H4 (cell line): Measurements from ENCODE around the gene EPAS1. TPM values are rescaled to one million over a fixed set of nuclear protein-coding genes. Genes with fewer than 3 reads are reported as not detected.

Experiments
- DNase-seq: peaks from one replicate; pipeline ENCODE4 v3.0.0-alpha.2; 2015; ENCODE audit warnings: low spot score
- total RNA-seq: library from RNA; depleted of rRNA; stranded (reverse); fragments of >200 nt; shearing (Covaris generic); gene quantifications from 2 replicates; pipeline ENCODE4 v1.2.3, GENCODE V29; 2014

EPAS1 gene
- total RNA-seq, 1 experiment from 2014 or later, result 31.6 TPM

DNA sequence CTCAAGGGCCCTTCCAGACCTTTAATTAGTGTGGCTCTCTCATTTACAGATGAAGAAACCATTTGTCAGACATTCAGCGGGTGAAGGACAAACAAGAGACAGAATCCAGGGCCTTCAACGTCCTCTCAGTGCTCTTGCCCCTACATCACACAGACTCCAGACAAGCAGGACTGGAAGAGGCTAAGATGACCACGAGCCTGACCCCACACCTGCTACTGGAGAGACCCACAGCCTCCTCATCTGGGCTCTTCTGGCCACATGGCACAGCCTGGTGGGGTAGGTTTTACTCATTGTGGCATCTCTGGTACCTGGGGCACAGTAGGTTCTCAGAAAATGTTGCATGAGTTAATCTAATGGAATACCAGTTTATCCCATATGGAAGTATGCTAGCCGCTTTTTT is 112.5 kb downstream of the EPAS1 start:
- no peak for DNase-seq

DNA sequence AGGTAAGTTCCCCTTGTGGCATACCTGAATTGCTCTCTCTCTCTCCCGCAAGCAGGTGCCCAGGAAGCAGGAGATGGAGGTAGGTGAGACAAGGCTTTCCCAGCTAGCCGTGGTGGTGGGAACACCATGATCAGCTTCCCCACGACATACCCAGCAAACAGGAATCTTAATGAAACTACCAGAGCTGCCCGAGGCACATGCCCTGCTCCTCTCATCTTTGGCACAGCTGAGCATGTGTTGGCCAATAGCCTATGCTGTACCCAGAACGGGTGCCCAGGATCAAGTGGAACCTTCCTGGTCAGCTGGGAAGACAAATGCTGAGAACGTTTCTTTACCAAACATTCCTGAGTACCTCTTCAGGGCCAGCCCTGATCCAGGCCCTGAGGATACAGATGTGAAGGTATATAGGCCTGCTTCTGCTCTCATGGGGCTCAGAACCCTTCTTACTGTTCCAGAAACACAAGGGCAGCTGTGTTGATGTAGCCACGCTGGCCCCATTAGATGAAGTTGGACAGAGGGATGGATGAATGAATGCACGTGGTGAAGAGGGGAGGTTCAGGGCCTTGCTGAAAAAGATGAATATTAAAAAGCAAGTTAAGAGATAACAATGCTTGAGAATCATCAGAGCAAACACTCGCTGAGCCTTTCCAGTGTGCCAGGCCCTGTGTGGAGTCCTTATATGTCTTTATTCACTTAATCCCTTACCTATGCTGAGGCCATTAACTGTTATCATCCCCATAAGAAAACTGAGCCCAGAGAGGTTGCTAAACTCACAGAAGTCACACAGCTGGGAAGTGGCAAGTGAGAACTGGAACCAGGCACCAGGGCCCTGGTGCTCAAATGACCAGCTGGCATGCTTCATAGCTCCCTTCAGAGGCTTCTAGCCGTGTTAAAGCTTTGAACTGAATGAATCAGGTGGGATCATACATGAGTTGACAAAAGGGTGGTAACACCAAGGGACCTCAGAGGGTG is 113.4 kb downstream of the EPAS1 start:
- no peak for DNase-seq

- DNase-seq, result no peak
Measured at GRCh38 chr2:46411245-46411641, 114.0 kb downstream of the EPAS1 start.

GRCh38 chr2:46411985-46412384 is 114.8 kb downstream of the EPAS1 start:
- no peak for DNase-seq

DNA sequence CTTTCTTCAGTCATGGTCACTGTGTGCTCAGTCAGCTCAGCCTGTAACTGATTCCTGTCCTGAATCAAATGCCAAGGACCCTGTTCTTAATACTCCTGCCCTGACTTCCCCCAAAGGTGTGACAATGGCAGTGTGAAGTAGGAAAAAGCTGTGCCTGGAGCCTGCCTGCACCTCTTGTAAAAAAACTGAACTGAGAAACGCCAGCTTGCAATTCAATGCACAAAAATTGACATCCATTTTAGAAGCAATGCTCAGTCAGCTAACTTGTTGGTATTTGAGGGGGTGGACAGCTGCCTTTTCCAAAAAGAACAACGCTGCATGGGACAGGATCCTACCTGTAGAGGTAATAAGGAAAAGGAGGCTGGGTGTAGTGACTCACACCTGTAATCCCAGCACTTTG is 115.9 kb downstream of the EPAS1 start:
- no peak for DNase-seq

GRCh38 chr2:46413631-46414030 is 116.4 kb downstream of the EPAS1 start:
- no peak for DNase-seq

- DNase-seq, result no peak
Measured at GRCh38 chr2:46414701-46415100, 117.5 kb downstream of the EPAS1 start.

DNA sequence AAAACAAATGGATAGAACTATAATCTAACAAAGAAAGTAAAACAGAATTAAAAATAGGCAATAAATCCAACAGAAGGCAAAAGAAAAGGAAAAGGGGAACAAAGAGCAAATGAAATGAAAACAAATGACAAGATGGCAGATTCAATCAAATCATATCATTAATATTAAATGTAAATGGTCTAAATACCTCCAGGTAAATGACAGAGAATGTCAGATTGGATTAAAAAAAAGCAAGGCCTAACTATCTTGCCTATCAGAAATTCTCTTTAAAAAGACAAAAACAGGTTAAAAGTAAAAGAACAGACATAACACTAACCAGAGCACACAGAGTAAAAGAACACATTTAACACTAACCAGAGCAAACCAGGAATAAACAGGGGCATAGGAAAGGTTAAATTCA is 119.1 kb downstream of the EPAS1 start:
- no peak for DNase-seq

GRCh38 chr2:46416739-46417403 is 119.7 kb downstream of the EPAS1 start:
- DNase-seq, result no peak

GRCh38 chr2:46420945-46421344 is 123.7 kb downstream of the EPAS1 start:
- DNase-seq, result no peak

GRCh38 chr2:46421361-46421760 is 124.2 kb downstream of the EPAS1 start:
- DNase-seq, result no peak

GRCh38 chr2:46422717-46423394 is 125.6 kb downstream of the EPAS1 start:
- no peak for DNase-seq

- DNase-seq, result no peak
Measured at GRCh38 chr2:46424937-46425336, 127.7 kb downstream of the EPAS1 start.

DNA sequence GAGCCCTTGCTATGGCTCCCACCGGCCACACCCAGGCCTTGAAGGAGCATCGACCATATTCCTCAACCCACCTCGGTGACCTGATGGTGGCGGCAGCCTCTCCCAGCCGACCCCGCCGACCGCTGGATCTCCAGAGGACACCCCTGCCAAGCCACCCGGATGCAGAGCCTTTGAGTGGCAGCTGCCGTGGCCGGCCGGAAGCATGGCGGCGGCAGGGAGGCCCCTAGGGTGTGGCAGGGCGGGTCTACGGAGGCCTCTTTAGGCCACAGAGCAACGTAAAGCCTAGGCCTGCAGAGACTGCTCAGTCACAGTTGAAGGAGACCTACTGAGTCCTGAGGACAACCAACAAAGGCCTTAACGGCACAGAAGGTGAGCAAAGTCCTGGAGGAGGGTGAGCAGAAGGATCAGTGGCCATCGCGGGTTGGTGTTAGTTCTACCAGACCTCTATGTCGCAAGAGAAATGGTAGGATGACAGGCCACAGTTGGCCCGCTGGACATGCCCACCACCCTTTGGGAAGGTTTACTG is 131.8 kb downstream of the EPAS1 start:
- no peak for DNase-seq

DNA sequence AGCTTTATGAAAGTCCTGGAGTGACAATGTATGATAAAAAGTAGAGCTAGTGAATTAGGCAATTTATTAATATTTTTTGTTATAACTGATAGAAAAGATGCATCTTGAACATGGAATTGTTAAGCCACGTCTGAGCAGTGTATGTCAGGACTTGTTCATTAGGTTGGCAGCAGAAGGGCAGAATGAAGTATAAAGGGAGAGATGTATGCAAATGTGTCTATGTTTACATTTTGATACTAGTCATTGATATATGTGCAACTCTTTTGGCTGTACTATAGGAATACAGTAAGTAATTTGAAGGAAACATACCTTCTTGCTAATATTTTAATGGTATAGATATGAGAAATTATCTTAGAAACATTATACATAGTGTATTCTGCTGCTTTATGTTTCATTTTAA is 133.2 kb downstream of the EPAS1 start:
- DNase-seq, result no peak

DNA sequence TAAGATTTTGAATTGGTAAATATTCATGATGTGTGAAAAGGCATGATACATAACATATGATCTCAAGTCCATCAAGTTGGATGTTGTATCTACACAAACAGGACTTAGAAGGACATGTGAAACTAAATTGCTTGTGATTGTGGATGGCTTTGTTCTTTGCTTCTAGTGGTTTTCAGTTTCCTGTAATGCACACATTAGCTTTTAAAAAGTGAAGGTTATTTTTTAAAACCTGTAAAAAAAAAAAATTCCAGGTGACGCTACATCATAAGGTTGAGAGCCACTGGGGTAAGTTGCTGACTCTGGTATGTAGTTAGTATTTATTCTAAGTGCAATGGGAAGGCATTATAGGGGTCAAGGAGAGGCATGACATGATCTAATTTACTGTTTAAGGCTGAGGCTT is 133.8 kb downstream of the EPAS1 start:
- DNase-seq, result no peak

DNA sequence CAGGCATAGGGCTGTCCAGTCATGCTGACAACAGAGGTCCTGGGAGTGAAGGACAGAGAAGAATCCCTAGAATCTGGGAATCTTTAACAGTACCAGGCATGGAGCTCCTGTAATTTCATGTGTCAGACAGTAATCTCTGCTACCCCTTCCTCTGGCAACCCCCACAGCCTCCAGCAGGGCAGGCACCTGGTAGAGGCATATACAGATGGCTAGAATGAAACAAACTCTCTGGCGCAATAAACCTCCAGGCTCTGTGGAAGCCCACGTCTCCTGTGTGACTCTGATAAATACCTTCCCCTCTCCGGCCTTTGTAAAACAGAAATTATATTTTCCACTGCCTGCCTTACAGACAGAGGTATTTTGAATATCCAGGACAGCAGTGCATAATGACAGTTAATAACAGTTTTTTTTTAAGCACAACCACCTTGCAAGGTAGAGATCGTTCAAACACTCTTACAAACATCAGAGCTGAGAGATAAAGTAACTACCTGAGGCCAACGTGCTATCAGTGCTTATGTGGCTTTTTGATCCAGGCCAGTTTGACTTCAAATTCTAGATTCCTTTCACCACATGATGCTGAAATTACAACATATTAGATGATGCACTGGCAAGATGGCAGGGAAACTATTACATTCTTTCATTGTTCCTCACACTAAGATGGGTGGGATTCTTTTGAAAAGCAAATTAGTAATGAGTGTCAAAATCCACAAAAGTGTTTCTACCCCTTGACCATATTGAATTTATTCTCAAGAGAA is 134.5 kb downstream of the EPAS1 start:
- DNase-seq, result no peak

DNA sequence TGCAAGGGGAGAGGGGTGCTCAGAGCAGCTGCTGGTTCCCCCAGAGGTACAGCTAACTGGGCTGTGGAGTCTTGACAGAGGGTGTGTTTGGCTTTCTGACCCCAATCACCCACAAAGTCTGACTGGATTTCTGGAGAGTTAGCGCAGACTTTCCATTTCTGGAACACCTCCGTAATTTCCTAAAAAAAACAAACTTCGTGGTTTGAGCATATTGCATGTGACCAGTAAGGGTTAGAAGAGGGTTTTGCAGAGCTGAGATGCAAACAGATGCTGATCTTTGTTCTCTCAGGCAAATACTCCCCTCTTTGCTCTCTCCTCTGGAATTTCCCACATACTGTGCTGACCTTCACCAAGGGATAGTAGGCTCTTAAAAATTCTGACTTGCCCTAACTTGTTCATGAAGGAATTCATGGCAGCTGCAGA is 137.7 kb downstream of the EPAS1 start:
- peak; percentile 50 for DNase-seq

- DNase-seq, result no peak
Measured at GRCh38 chr2:46435353-46435752, 138.1 kb downstream of the EPAS1 start.

DNA sequence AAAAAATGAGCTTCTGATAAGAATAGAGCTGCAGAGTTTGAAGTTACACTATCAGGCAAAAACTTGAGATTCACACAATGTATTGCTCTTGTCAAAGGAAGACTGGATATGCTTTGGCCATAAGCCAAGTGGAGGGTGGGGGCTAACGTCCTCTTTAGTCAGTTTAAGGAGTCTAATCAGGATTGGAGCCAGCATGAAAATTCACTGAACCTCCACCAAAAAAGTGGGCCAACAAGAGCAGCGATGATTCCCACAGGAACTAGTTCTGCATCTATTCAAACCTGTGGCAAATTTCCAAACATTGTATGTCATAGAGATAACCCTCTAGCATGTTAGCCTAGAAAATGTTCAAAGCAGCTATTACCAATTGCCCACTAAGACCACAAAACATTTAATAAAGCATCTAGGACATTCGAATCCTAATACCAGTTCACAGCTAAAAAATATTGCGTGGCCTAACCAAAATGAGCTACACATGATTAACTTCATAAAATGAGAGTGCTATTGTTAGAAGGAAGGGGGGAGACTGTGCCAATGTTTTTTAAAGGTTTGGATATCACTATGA is 138.7 kb downstream of the EPAS1 start:
- DNase-seq, result no peak
